GM10847 (cell line): ENCODE results near the gene GPLD1.

ENCODE experiments used
- POLR2A ChIP-seq: IDR thresholded peaks from 2 replicates; pipeline ENCODE4 v1.6.1; 2011; ENCODE audit not compliant: insufficient read length; ENCODE audit errors: extremely low read depth

Gene GPLD1

GRCh38 chr6:24448828-24449525 lies 40.4 kb downstream of the GPLD1 start:
- no peak for TF ChIP-seq POLR2A

GRCh38 chr6:24448396-24448795 lies 41.0 kb downstream of the GPLD1 start:
- no peak for TF ChIP-seq POLR2A

GRCh38 chr6:24446670-24447069 lies 42.7 kb downstream of the GPLD1 start:
- no peak for TF ChIP-seq POLR2A

GRCh38 chr6:24445704-24446103 lies 43.7 kb downstream of the GPLD1 start:
- no peak for TF ChIP-seq POLR2A

- no peak for TF ChIP-seq POLR2A
Measured at GRCh38 chr6:24444588-24444987, 44.8 kb downstream of the GPLD1 start.

- no peak for TF ChIP-seq POLR2A
Measured at GRCh38 chr6:24441599-24441904, 47.8 kb downstream of the GPLD1 start.

GRCh38 chr6:24440897-24441598 lies 48.3 kb downstream of the GPLD1 start:
- no peak for TF ChIP-seq POLR2A

- no peak for TF ChIP-seq POLR2A
Measured at GRCh38 chr6:24439858-24440539, 49.4 kb downstream of the GPLD1 start.

GRCh38 chr6:24436979-24437378 lies 52.4 kb downstream of the GPLD1 start:
- no peak for TF ChIP-seq POLR2A

GRCh38 chr6:24432611-24433010 lies 56.8 kb downstream of the GPLD1 start:
- TF ChIP-seq POLR2A, result no peak

- no peak for TF ChIP-seq POLR2A
Measured at GRCh38 chr6:24431045-24431451, 58.3 kb downstream of the GPLD1 start.

- no peak for TF ChIP-seq POLR2A
Measured at GRCh38 chr6:24430086-24430485, 59.3 kb downstream of the GPLD1 start.

GRCh38 chr6:24429146-24429545 lies 60.2 kb downstream of the GPLD1 start:
- TF ChIP-seq POLR2A, result no peak

GRCh38 chr6:24428615-24429014 lies 60.8 kb downstream of the GPLD1 start:
- no peak for TF ChIP-seq POLR2A

GRCh38 chr6:24426729-24427446 lies 62.5 kb downstream of the GPLD1 start:
- no peak for TF ChIP-seq POLR2A

- TF ChIP-seq POLR2A, result no peak
Measured at GRCh38 chr6:24425091-24425490, 64.3 kb downstream of the GPLD1 start.
